Kidney (tissue), 14 donors: ENCODE data around the gene SLC25A12. TPM values are rescaled to one million over a fixed set of nuclear protein-coding genes. Genes with fewer than 3 reads are reported as not detected.

Experiments used
- DNase-seq, 5 donors: peaks; one replicate each; pipeline ENCODE4 v3.0.0-alpha.2; 2013 to 2020
- FAIRE-seq: peaks from 2 replicates; lab custom pipeline; 2012; peaks lifted over from hg19 to GRCh38; lab: Jason Lieb, UNC
- H3K27ac ChIP-seq, 2 donors: one replicate each; pipeline ENCODE4 v1.7.0; 2013; ENCODE audit warnings: low read depth in 2 of 2, low read length in 2 of 2, inconsistent platforms in 1 of 2
- H3K27me3 ChIP-seq: one replicate; pipeline ENCODE4 v1.7.1; 2013; ENCODE audit warnings: low read length, inconsistent platforms; ENCODE audit not compliant: control insufficient read depth, insufficient read depth
- H3K36me3 ChIP-seq, 3 donors: one replicate each; pipeline versions ENCODE4 v1.7.0 to v1.7.1; 2013; ENCODE audit warnings: low read length in 3 of 3, control low read depth in 1 of 3, inconsistent platforms in 1 of 3; ENCODE audit not compliant: insufficient read depth in 3 of 3, control insufficient read depth in 2 of 3
- H3K4me1 ChIP-seq, 3 donors: one replicate each; pipeline versions ENCODE4 v1.7.0 to v1.7.1; 2013; ENCODE audit warnings: low read length in 3 of 3, inconsistent platforms in 1 of 3, low read depth in 1 of 3; ENCODE audit not compliant: control insufficient read depth in 2 of 3, insufficient read depth in 2 of 3
- H3K4me3 ChIP-seq, 3 donors: one replicate each; pipeline versions ENCODE4 v1.7.0 to v1.8.1; 2013; ENCODE audit warnings: low read length in 3 of 3, control low read depth in 1 of 3, inconsistent platforms in 1 of 3
- H3K9ac ChIP-seq, 3 donors: one replicate each; pipeline versions ENCODE4 v1.7.0 to v1.7.1; 2013; ENCODE audit warnings: low read length in 3 of 3, control low read depth in 1 of 3, inconsistent platforms in 1 of 3
- H3K9me3 ChIP-seq, 3 donors: one replicate each; pipeline versions ENCODE4 v1.7.0 to v1.7.1; 2013; ENCODE audit warnings: low read length in 3 of 3, control low read depth in 1 of 3, inconsistent platforms in 1 of 3; ENCODE audit not compliant: control insufficient read depth in 2 of 3, insufficient read depth in 1 of 3
- CTCF ChIP-seq: IDR thresholded peaks from 3 replicates; pipeline ENCODE4 v1.5.1; 2012; ENCODE audit warnings: mild to moderate bottlenecking, moderate library complexity, borderline replicate concordance; ENCODE audit not compliant: insufficient read depth; ENCODE audit errors: extremely low read depth
- intact Hi-C: fragments of 100-400 bp; cut with DNase I; formaldehyde crosslinking; loops from one replicate; pipeline ENCODE4 v1.11.1; 2022
- polyA plus RNA-seq: library from polyadenylated mRNA; stranded (reverse); fragments of 350-450 nt; fragmentation: Illumina TruSeq; extraction: RNeasy Lipid Tissue Mini Kit (QIAGEN cat#74804); gene quantifications from one replicate; pipeline ENCODE4 v1.2.3, GENCODE V29; 2014; ENCODE audit warnings: low read depth, low replicate concordance; ENCODE audit not compliant: insufficient read depth
- total RNA-seq: library from RNA; stranded (reverse); fragmentation: NEBNext Ultra II Directional; extraction: Animal tissue kit (Norgen Biotek cat#: 25700); gene quantifications from one replicate; pipeline ENCODE4 v1.2.1, GENCODE V29; 2021
- donor health status: control.
- donor health status: control.
- donor health status: control.
- donor health status: control.
- donor health status: control.
- donor health status: DM: yes; HTN: yes; CAD: no.
- donor health status: Normal renal cell carcinoma (clear cell type).

The SLC25A12 gene
- total and polyA plus RNA-seq, 2 donors from 2014 or later: 21.8 to 24.8 TPM

- H3K36me3 ChIP-seq: peaks cover 4 to 19% (median 15%) of the 10 kb centered on the region in 3 donors
- no peak overlapping the region for H3K4me3 ChIP-seq
- TF ChIP-seq CTCF: no peak
- DNase-seq (no peak), FAIRE-seq (no peak)
- no peak overlapping the region for H3K9ac ChIP-seq
- H3K27ac ChIP-seq: no peak overlapping the region
- no peaks in the 10 kb centered on the region for H3K27me3 ChIP-seq
- intact Hi-C loops: no loop called here
- no peaks in the 10 kb centered on the region for H3K9me3 ChIP-seq
- no peaks in the 10 kb centered on the region for H3K4me1 ChIP-seq
These were observed 148.9 kb downstream of the SLC25A12 start for GRCh38 chr2:171745141-171745540.

- intact Hi-C loops: no loop called here
- peaks cover 4 to 19% (median 10%) of the 10 kb centered on the region in 3 donors for H3K36me3 ChIP-seq
- no peak overlapping the region for H3K27ac ChIP-seq
- no peaks in the 10 kb centered on the region for H3K9me3 ChIP-seq
- no peak overlapping the region for H3K4me3 ChIP-seq
- H3K27me3 ChIP-seq: no peaks in the 10 kb centered on the region
- TF ChIP-seq CTCF: no peak
- no peaks in the 10 kb centered on the region for H3K4me1 ChIP-seq
- no peak for DNase-seq
- H3K9ac ChIP-seq: no peak overlapping the region
- no peak for FAIRE-seq
These were observed 151.3 kb downstream of the SLC25A12 start for GRCh38 chr2:171742760-171743159.

DNA sequence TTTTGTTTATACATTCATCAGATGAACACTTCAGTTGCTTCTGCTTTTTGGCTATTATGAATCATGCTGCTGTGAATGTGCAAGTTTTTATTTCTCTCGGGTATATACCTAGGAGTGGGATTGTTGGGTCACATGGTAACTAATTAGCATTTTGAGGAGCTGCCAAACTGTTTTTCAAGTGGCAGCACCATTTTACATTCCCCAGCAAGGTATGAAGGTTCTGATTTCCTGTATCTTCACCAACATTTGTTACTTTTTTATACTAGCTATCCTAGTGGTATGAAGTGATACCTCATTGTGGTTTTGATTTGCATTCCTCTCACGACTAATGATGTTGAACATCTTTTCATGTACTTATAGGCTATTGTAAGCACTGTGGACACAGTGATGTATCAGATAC is 152.9 kb downstream of the SLC25A12 start:
- Histone ChIP-seq H3K4me3 (no peak overlapping the region), H3K9ac (no peak overlapping the region), H3K36me3 (peaks cover 3 to 15% (median 5%) of the 10 kb centered on the region in 3 donors), H3K4me1 (peaks cover 0 to 3% (median 2%) of the 10 kb centered on the region in 3 donors), H3K27ac (no peak overlapping the region), H3K9me3 (no peaks in the 10 kb centered on the region), H3K27me3 (no peaks in the 10 kb centered on the region)
- intact Hi-C loops: no loop called here
- FAIRE-seq: no peak
- no peak for DNase-seq
- no peak for TF ChIP-seq CTCF
